ENCODE results near the gene ST6GAL1.

The ST6GAL1 gene

GRCh38 chr3:186917512-186918312 lies 12.6 kb upstream of the ST6GAL1 start:
- DNase-seq = no peak

- DNase-seq = no peak
Measured at GRCh38 chr3:186920301-186920700, 10.0 kb upstream of the ST6GAL1 start.

- DNase-seq = no peak
Measured at GRCh38 chr3:186920796-186921195, 9.5 kb upstream of the ST6GAL1 start.

- DNase-seq = no peak
Measured at GRCh38 chr3:186921578-186921977, 8.7 kb upstream of the ST6GAL1 start.

GRCh38 chr3:186922224-186922623 lies 8.1 kb upstream of the ST6GAL1 start:
- no peak for DNase-seq

GRCh38 chr3:186922790-186923189 lies 7.5 kb upstream of the ST6GAL1 start:
- no peak for DNase-seq

- no peak for DNase-seq
Measured at GRCh38 chr3:186923241-186923640, 7.1 kb upstream of the ST6GAL1 start.

GRCh38 chr3:186925826-186926225 lies 4.5 kb upstream of the ST6GAL1 start:
- no peak for DNase-seq

GRCh38 chr3:186929186-186929585 lies 1.1 kb upstream of the ST6GAL1 start:
- no peak for DNase-seq

- DNase-seq = no peak
Measured at GRCh38 chr3:186929685-186930084, 641 bp upstream of the ST6GAL1 start.

- peak; percentile 65 for DNase-seq
Measured at GRCh38 chr3:186930641-186931531, 560 bp downstream of the ST6GAL1 start.

GRCh38 chr3:186931532-186932280 lies 1.4 kb downstream of the ST6GAL1 start:
- DNase-seq = peak; percentile 66

- DNase-seq = peak; percentile 29
Measured at GRCh38 chr3:186932281-186933181, 2.2 kb downstream of the ST6GAL1 start.

- DNase-seq = no peak
Measured at GRCh38 chr3:186933816-186934215, 3.5 kb downstream of the ST6GAL1 start.

- DNase-seq = no peak
Measured at GRCh38 chr3:186935133-186935532, 4.8 kb downstream of the ST6GAL1 start.

GRCh38 chr3:186937017-186937875 lies 6.9 kb downstream of the ST6GAL1 start:
- no peak for DNase-seq

- DNase-seq = no peak
Measured at GRCh38 chr3:186938716-186939115, 8.4 kb downstream of the ST6GAL1 start.

GRCh38 chr3:186939536-186939935 lies 9.2 kb downstream of the ST6GAL1 start:
- DNase-seq = no peak

- peak; percentile 0 for DNase-seq
Measured at GRCh38 chr3:186940967-186941366, 10.6 kb downstream of the ST6GAL1 start.

- DNase-seq = no peak
Measured at GRCh38 chr3:186942168-186942567, 11.8 kb downstream of the ST6GAL1 start.

GRCh38 chr3:186945255-186945823 lies 15.0 kb downstream of the ST6GAL1 start:
- DNase-seq = no peak

All from NCI-H2029 (cell line).